Spinal cord (tissue), 10 donors: ENCODE results near the gene PPTC7. TPM values are rescaled to one million over a fixed set of nuclear protein-coding genes. Genes with fewer than 3 reads are reported as not detected.
"Not testable (repeated sequence)": the region's sequence is repeated elsewhere in the genome, so short reads cannot be mapped to it uniquely, and the experiment has no call there.

Experiments used
- DNase-seq, 6 donors: peaks; one replicate each; pipeline versions ENCODE4 v3.0.0 to v3.0.0-alpha.2; 2013 to 2015; ENCODE audit warnings: low spot score in 6 of 6, low read depth in 4 of 6
- H3K27ac ChIP-seq: one replicate; pipeline ENCODE4 v1.5.1; 2013; ENCODE audit warnings: low read depth, low read length, control low read depth
- H3K27me3 ChIP-seq: one replicate; pipeline ENCODE4 v1.6.1; 2013; ENCODE audit warnings: low read length; ENCODE audit not compliant: control insufficient read depth, insufficient read depth
- H3K36me3 ChIP-seq: one replicate; pipeline ENCODE4 v1.6.1; 2013; ENCODE audit warnings: low read length; ENCODE audit not compliant: control insufficient read depth, insufficient read depth
- H3K4me1 ChIP-seq: one replicate; pipeline ENCODE4 v1.6.1; 2013; ENCODE audit warnings: low read length; ENCODE audit not compliant: control insufficient read depth, insufficient read depth
- H3K4me3 ChIP-seq: one replicate; pipeline ENCODE4 v1.5.1; 2013; ENCODE audit warnings: low read depth, low read length, control low read depth
- H3K9me3 ChIP-seq: one replicate; pipeline ENCODE4 v1.6.1; 2013; ENCODE audit warnings: low read length; ENCODE audit not compliant: control insufficient read depth, insufficient read depth
- WGBS: methylation state at CpG from one replicate; pipeline ENCODE4 v1.1.5; 2013; ENCODE audit warnings: missing lambda C conversion rate; ENCODE audit not compliant: insufficient coverage; 5-methylcytosine and 5-hydroxymethylcytosine counted together
- polyA plus RNA-seq, 2 donors: library from polyadenylated mRNA; unstranded; fragments of 120-200 nt; gene quantifications; one replicate each; pipeline ENCODE4 v1.2.1, GENCODE V29; 2013; ENCODE audit not compliant: insufficient read length in 2 of 2
- total RNA-seq, 2 donors: library from RNA; depleted of rRNA in 1 of 2; stranded (reverse); fragments of 120-200 nt in 1 of 2; fragments of >200 nt in 1 of 2; gene quantifications; one replicate each; pipeline versions ENCODE4 v1.2.3 to v1.2.4, GENCODE V29; 2013 to 2014
- donor health status: healthy.

The PPTC7 gene
- total and polyA plus RNA-seq, 4 donors = 6.4 to 29.6 (median 21.0) TPM

GRCh38 chr12:110531741-110532333, 51.3 kb downstream of the PPTC7 start:
- no CpG with 5 or more reads among the region's 2 CpGs for WGBS
- Histone ChIP-seq H3K27me3 (no peaks in the 10 kb centered on the region), H3K27ac (no peak overlapping the region), H3K9me3 (no peaks in the 10 kb centered on the region), H3K4me3 (no peak overlapping the region), H3K4me1 (no peaks in the 10 kb centered on the region), H3K36me3 (peaks cover 3% of the 10 kb centered on the region)
- DNase-seq = no peak

DNA sequence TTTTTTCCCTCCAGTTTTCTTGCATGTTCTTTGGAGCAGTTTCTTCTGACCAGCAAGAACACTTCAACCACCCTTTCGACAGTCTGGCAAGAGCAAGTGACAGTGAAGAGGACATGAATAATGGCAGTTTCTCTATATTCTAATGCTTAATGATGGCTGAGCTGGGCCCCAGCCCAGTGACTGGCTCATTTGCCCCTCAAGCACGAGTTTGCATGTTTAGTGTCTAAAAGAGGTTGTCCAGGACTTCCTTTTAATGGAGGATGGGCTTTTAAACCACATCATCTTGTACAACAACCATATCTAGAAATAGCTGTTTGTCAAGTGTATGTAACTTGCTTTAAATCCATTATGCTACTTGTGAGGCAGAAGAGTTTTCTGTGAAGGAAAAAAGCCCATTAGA, 52.6 kb downstream of the PPTC7 start:
- H3K27me3 ChIP-seq = no peaks in the 10 kb centered on the region
- H3K4me1 ChIP-seq = no peaks in the 10 kb centered on the region
- no peak overlapping the region for H3K4me3 ChIP-seq
- H3K36me3 ChIP-seq = peaks cover 3% of the 10 kb centered on the region
- DNase-seq = peak in 2 of 6 donors; percentile 6 to 40
- H3K27ac ChIP-seq = no peak overlapping the region
- H3K9me3 ChIP-seq = no peaks in the 10 kb centered on the region
- no CpG with 5 or more reads among the region's 2 CpGs for WGBS

GRCh38 chr12:110528277-110528839, 54.8 kb downstream of the PPTC7 start:
- Histone ChIP-seq H3K4me3 (no peak overlapping the region), H3K27me3 (no peaks in the 10 kb centered on the region), H3K36me3 (peaks cover 3% of the 10 kb centered on the region), H3K9me3 (no peaks in the 10 kb centered on the region), H3K27ac (no peak overlapping the region), H3K4me1 (no peaks in the 10 kb centered on the region)
- DNase-seq = no peak
- WGBS = 89% methylated on average over 3 of the region's 6 CpGs

DNA sequence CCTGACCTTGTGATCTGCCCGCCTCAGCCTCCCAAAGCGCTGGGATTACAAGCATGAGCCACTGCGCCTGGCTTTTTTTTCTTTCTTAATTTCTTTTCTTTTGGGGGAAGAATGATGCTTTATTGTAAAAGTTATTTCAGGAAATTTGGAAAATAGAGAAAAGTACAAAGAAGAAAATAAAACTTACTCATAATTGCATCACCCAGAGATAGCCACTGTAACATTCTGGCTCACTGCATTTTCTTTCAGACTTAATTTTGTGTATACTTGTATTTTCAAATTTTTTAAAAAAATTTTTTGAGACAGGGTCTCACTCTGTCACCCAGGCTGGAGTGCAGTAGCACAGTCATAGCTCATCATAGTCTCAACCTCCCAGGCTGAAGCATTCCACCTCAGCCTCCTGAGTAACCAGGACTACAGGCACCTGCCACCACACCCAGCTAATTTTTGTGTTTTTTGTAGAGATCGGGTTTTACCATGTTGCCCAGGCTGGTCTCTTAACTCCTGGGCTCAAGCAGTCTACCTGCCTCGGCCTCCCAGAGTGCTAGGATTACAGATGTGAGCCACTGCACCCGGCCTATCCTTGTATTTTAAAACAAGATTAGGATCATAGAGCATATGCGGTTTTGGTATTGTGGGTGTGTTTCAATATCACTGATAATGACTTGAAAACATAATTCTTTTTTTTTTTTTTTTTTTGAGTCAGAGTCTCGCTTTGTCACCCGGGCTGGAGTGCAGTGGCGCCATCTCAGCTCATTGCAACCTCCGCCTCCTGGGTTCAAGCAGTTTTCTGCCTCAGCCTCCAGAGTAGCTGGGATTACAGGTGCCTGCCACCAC, 62.0 kb downstream of the PPTC7 start:
- not testable (repeated sequence) for DNase-seq, H3K4me1 ChIP-seq, H3K9me3 ChIP-seq, H3K36me3 ChIP-seq, H3K27ac ChIP-seq, H3K4me3 ChIP-seq, H3K27me3 ChIP-seq
- WGBS = 93% methylated on average over 6 of the region's 11 CpGs

DNA sequence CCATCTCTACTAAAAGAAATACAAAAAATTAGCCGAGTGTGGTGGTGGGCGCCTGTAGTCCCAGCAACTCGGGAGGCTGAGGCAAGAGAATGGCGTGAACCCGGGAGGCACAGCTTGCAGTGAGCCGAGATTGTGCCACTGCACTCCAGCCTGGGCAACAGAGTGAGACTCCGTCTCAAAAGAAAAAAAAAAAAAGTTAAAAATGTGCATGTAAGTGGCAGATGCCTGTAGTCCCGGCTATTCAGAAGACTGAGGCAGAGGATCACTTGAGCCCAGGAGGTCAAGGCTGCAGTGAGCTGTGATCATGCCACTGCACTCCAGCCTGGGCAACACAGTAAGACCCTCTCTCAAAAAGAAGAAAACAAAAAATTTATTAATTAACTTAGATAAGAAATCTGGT, 65.1 kb downstream of the PPTC7 start:
- WGBS = no CpG with 5 or more reads among the region's 8 CpGs
- DNase-seq = not testable (repeated sequence)

DNA sequence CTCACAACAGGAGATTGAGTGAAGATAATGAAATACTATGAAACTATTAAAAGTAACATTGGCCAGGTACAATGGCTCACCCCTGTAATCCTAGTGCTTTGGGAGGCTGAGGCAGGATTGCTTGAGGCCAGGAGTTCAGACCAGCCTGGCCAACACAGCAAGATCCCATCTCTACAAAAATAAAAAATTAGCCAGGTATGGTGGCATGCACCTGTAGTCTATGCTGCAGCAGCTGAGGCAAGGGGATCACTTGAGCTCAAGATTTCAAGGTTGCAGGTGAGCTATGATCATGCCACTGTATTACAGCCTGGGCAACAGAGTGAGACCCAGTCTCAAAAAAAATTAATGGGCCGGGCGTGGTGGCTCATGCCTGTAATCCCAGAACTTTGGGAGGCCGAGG, 66.1 kb downstream of the PPTC7 start:
- H3K36me3 ChIP-seq = no peaks in the 10 kb centered on the region
- H3K27me3 ChIP-seq = no peaks in the 10 kb centered on the region
- H3K4me1 ChIP-seq = no peaks in the 10 kb centered on the region
- no peaks in the 10 kb centered on the region for H3K9me3 ChIP-seq
- WGBS = 86% methylated on average over 3 of the region's 3 CpGs
- H3K4me3 ChIP-seq = no peak overlapping the region
- H3K27ac ChIP-seq = no peak overlapping the region
- no peak for DNase-seq

More for the DNA sequence above, 65.1 kb downstream of the PPTC7 start:
- not testable (repeated sequence) for H3K4me1 ChIP-seq, H3K4me3 ChIP-seq, H3K9me3 ChIP-seq, H3K36me3 ChIP-seq, H3K27me3 ChIP-seq, H3K27ac ChIP-seq

- Histone ChIP-seq H3K27me3 (no peaks in the 10 kb centered on the region), H3K4me3 (no peak overlapping the region), H3K27ac (no peak overlapping the region), H3K9me3 (no peaks in the 10 kb centered on the region), H3K4me1 (no peaks in the 10 kb centered on the region), H3K36me3 (no peaks in the 10 kb centered on the region)
- DNase-seq = no peak
- no CpG with 5 or more reads among the region's 1 CpG for WGBS
These were observed 68.8 kb downstream of the PPTC7 start for GRCh38 chr12:110514363-110514762.

- H3K27ac ChIP-seq = no peak overlapping the region
- H3K36me3 ChIP-seq = no peaks in the 10 kb centered on the region
- no peaks in the 10 kb centered on the region for H3K4me1 ChIP-seq
- 93% methylated on average over 2 of the region's 6 CpGs for WGBS
- no peaks in the 10 kb centered on the region for H3K9me3 ChIP-seq
- DNase-seq = no peak
- H3K27me3 ChIP-seq = no peaks in the 10 kb centered on the region
- no peak overlapping the region for H3K4me3 ChIP-seq
These were observed 69.3 kb downstream of the PPTC7 start for GRCh38 chr12:110513842-110514241.

- WGBS = no CpG with 5 or more reads among the region's 4 CpGs
- DNase-seq = no peak
- no peak overlapping the region for H3K27ac ChIP-seq
- no peaks in the 10 kb centered on the region for H3K27me3 ChIP-seq
- H3K36me3 ChIP-seq = no peaks in the 10 kb centered on the region
- no peaks in the 10 kb centered on the region for H3K9me3 ChIP-seq
- no peaks in the 10 kb centered on the region for H3K4me1 ChIP-seq
- no peak overlapping the region for H3K4me3 ChIP-seq
These were observed 75.0 kb downstream of the PPTC7 start for GRCh38 chr12:110508071-110508586.
